A673 (cell line): ENCODE data around the gene KIFAP3. TPM values are rescaled to one million over a fixed set of nuclear protein-coding genes. Genes with fewer than 3 reads are reported as not detected.

Experiments used
- BruUV-seq: library from RNA; stranded (reverse); fragments of 400-500 nt; replicated peaks from 2 replicates; lab custom pipeline; 2021; lab: Mats Ljungman, UMichigan
- CTCF ChIA-PET: fragments of 300-600 bp; sonication (Branson Sonifier 250); formaldehyde crosslinking; loops from one replicate; lab custom pipeline; 2022; ENCODE audit warnings: antibody characterized with exemption; lab: Charles Lee
- POLR2A ChIA-PET: fragments of 300-600 bp; sonication (Branson Sonifier 250); formaldehyde crosslinking; loops from one replicate; lab custom pipeline; 2022; ENCODE audit warnings: antibody characterized with exemption; ENCODE audit not compliant: low non-redundant PET; lab: Charles Lee
- DNase-seq: peaks from one replicate; pipeline ENCODE4 v3.0.0-alpha.2; 2015; ENCODE audit warnings: low spot score
- H3K27ac ChIP-seq: fragments of 200-600 bp; sonication (generic); 2 replicates; pipeline ENCODE4 v1.5.1; 2016; ENCODE audit warnings: mixed run types, low read depth, mild to moderate bottlenecking, mixed read lengths, antibody characterized with exemption, low read length; ENCODE audit not compliant: poor library complexity, severe bottlenecking
- H3K27me3 ChIP-seq: fragments of 200-600 bp; sonication (generic); replicated peaks from 2 replicates; pipeline ENCODE4 v1.6.1; 2017; ENCODE audit warnings: mixed run types, low read depth, mild to moderate bottlenecking, mixed read lengths, antibody characterized with exemption, low read length; ENCODE audit not compliant: insufficient read depth, poor library complexity
- H3K36me3 ChIP-seq: fragments of 200-600 bp; sonication (generic); 2 replicates; pipeline ENCODE4 v1.6.1; 2016; ENCODE audit warnings: mixed run types, mild to moderate bottlenecking, mixed read lengths, antibody characterized with exemption, low read length; ENCODE audit not compliant: insufficient read depth, poor library complexity, severe bottlenecking
- H3K4me1 ChIP-seq: fragments of 200-600 bp; sonication (generic); 2 replicates; pipeline ENCODE4 v1.6.1; 2017; ENCODE audit warnings: mixed run types, mild to moderate bottlenecking, mixed read lengths, antibody characterized with exemption, low read length; ENCODE audit not compliant: insufficient read depth, poor library complexity, severe bottlenecking
- H3K4me3 ChIP-seq: fragments of 200-600 bp; sonication (generic); 2 replicates; pipeline ENCODE4 v1.5.1; 2016; ENCODE audit warnings: low read depth, mixed run types, mild to moderate bottlenecking, mixed read lengths, low read length; ENCODE audit not compliant: poor library complexity, severe bottlenecking
- H3K9me3 ChIP-seq: fragments of 200-600 bp; sonication (generic); 2 replicates; pipeline ENCODE4 v1.6.1; 2016; ENCODE audit warnings: mixed run types, low read depth, mild to moderate bottlenecking, mixed read lengths, antibody characterized with exemption, low read length; ENCODE audit not compliant: poor library complexity, severe bottlenecking
- EZH2 ChIP-seq: fragments of 200-600 bp; sonication (generic); IDR thresholded peaks from 2 replicates; pipeline ENCODE4 v1.6.1; 2017; ENCODE audit warnings: borderline replicate concordance, low read depth, mild to moderate bottlenecking, mixed read lengths, antibody characterized with exemption, low read length; ENCODE audit not compliant: poor library complexity, severe bottlenecking
- intact Hi-C: fragments of 100-400 bp; cut with micrococcal nuclease; formaldehyde crosslinking; loops from one replicate; pipeline ENCODE4 v1.10.0; 2022; ENCODE audit not compliant: unreplicated experiment
- total RNA-seq: library from RNA; stranded (reverse); gene quantifications from 2 replicates; pipeline ENCODE4 v1.2.3, GENCODE V29; 2021
- TF ChIP-seq, protein P1 (sequence below): fragments of 300-800, 200-600 bp; sonication (generic); conservative IDR thresholded peaks from 2 replicates; pipeline ENCODE4 v1.5.1; 2017; ENCODE audit warnings: low read depth, mild to moderate bottlenecking, antibody characterized with exemption, low read length, moderate library complexity, mixed read lengths

Gene KIFAP3
- total RNA-seq, 1 experiment from 2014 or later: 12.7 TPM

DNA sequence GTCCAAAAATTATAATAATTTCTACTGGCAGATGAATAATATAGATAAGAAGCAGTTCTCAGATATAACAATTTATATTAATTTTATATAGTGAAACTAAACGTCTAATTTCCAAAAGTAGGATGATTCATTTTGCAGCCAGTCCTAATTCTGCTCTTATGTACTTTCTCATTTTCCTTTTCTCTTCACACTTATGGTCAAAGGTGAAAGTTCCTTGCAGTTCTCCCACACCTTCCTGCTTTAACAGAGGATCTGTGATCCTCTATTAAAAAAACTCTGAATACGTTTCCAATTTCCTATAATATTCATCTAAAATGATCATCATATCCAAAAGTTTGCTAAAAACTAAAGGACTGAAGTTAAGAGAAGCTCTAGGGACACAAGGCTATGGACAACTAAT, 78.5 kb downstream of the KIFAP3 start:
- no peak for DNase-seq
- H3K36me3 ChIP-seq: no peaks in the 10 kb centered on the region
- H3K9me3 ChIP-seq: no peaks in the 10 kb centered on the region
- ChIA-PET POLR2A (no interaction called here), CTCF (no interaction called here)
- intact Hi-C loops: no loop called here
- TF ChIP-seq, protein P1, sequence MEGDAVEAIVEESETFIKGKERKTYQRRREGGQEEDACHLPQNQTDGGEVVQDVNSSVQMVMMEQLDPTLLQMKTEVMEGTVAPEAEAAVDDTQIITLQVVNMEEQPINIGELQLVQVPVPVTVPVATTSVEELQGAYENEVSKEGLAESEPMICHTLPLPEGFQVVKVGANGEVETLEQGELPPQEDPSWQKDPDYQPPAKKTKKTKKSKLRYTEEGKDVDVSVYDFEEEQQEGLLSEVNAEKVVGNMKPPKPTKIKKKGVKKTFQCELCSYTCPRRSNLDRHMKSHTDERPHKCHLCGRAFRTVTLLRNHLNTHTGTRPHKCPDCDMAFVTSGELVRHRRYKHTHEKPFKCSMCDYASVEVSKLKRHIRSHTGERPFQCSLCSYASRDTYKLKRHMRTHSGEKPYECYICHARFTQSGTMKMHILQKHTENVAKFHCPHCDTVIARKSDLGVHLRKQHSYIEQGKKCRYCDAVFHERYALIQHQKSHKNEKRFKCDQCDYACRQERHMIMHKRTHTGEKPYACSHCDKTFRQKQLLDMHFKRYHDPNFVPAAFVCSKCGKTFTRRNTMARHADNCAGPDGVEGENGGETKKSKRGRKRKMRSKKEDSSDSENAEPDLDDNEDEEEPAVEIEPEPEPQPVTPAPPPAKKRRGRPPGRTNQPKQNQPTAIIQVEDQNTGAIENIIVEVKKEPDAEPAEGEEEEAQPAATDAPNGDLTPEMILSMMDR: no peak
- no peak for TF ChIP-seq EZH2
- H3K27ac ChIP-seq: no peak overlapping the region
- no peak overlapping the region for H3K4me3 ChIP-seq
- peaks cover 23% of the 10 kb centered on the region for H3K4me1 ChIP-seq
- BruUV-seq: no TSS peak
- peaks cover 9% of the 10 kb centered on the region for H3K27me3 ChIP-seq

DNA sequence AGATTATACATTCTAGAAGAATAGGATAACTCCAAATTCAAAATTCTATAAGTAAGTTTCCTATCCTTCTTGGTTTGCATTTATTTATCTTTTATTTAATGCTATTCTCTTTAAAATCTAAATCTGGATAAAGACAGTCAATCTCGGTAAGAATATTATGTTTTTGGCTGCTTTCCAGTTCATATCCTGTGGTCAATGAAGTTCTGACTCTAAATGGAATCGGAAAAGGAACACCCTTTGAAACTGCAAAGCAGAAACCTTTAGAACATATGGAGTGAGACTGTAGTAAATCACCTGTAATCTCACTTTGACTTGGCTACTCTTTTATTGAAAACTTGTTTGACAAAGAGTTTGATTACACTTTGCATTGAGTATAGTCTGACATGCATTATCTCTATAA, 85.2 kb downstream of the KIFAP3 start:
- CTCF ChIA-PET: no interaction called here
- no peak overlapping the region for H3K4me3 ChIP-seq
- no peak overlapping the region for H3K27ac ChIP-seq
- TF ChIP-seq, protein P1: no peak
- POLR2A ChIA-PET: no interaction called here
- H3K27me3 ChIP-seq: no peaks in the 10 kb centered on the region
- no peaks in the 10 kb centered on the region for H3K4me1 ChIP-seq
- no TSS peak for BruUV-seq
- H3K36me3 ChIP-seq: no peaks in the 10 kb centered on the region
- DNase-seq: no peak
- no peaks in the 10 kb centered on the region for H3K9me3 ChIP-seq
- intact Hi-C loops: no loop called here

DNA sequence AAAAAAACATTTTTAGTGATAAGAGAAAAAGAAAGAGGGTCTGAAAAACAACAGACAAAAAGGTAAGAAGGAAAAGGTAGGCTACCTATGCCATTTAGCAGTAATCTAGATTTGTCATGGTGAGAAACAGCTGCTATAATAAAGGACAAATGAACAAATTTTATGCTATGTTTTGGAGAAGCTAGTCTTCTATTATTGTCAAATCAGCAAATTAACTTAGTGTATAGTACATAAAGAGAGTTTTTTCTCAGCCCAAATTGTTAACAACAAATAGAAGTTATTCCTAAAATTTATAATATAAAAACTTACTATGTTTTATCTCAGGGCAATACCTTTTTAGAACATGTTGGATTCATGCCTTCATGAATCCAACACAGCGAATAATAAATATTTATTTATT, 88.7 kb downstream of the KIFAP3 start:
- Histone ChIP-seq H3K36me3 (no peaks in the 10 kb centered on the region), H3K4me1 (no peaks in the 10 kb centered on the region), H3K27me3 (no peaks in the 10 kb centered on the region), H3K27ac (no peak overlapping the region), H3K4me3 (no peak overlapping the region), H3K9me3 (no peaks in the 10 kb centered on the region)
- intact Hi-C loops: no loop called here
- no TSS peak for BruUV-seq
- no peak for DNase-seq
- TF ChIP-seq EZH2: no peak
- TF ChIP-seq, protein P1: no peak
- ChIA-PET CTCF (no interaction called here), POLR2A (no interaction called here)
